Stimulated activated CD8-positive, alpha-beta memory T cell treated with anti-CD3 and anti-CD28 coated beads, Interleukin-4, amount 100 ng/mL, for 1 hour (primary cell): ENCODE measurements around the gene ZNF419.
"Not testable (repeated sequence)": the region's sequence is repeated elsewhere in the genome, so short reads cannot be mapped to it uniquely, and the experiment has no call there.

ENCODE experiments used
- DNase-seq, 2 donors: peaks; one replicate each; pipeline ENCODE4 v3.0.0-alpha.2; 2020; ENCODE audit warnings: low read depth in 2 of 2, low spot score in 1 of 2

Gene ZNF419

DNA sequence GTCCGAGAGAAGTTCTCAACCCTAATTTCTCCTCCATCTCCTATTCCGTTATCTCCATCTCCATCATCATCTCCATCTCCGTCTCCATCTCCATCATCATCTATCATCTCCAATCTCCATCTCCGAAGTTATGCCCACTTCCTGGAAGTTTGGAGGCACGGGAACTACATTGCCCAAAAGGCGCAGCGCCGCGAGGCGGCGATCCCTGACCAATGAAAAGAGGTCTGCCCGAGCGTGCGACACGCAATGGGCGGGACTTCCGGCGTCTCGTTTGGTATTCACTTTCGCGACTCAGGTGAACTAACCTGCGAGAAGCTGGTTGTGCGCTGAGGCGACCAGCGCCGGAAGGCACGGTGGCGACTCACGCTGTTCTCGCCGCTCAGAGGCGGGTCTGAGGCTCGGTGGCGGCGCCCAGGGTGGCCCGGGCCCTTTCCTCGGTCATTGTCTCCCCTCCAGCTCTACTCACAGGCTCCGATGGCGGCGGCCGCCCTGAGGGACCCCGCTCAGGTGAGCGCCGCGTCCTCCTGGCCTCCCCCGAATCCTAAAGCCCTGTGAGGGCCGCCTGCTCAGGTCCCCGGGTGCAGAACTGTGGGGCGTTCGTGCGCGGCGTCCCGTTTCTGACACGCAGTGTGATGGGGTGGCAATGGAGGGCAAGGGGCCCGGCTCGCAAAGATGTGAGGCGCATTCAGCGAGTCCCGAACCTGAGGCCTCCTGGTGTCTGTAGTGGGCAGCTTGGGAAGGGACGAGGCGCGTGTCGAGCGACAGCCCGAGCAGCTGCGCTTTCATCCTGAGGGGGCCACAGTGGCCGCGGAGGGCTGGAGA, at the start of gene ZNF419:
ZNF419 (plus strand) TSS at position 274 of the 822 bp plus-strand sequence; CDS start at position 475, 201 bp downstream.
- DNase-seq = peak; percentile 88 to 93

DNA sequence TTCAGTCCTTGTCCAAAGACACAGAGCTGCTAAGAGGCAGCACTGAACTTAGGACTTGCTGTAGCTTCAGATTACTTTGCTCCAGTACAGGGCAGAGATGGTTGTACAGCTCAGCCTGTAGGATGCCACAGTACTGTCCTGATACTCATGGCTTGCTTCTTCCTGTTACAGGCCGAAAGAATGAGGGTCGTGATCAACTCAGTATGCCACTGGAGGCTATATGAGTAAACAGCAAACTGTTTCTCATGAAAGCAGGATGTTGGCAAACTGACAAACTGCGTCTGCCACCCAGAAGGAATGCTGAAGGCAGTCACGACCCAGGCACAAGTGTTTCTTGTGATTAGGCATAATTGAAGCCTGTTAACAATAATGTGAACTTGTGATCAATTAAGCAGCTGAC, 49.6 kb upstream of the ZNF419 start:
- no peak for DNase-seq

DNA sequence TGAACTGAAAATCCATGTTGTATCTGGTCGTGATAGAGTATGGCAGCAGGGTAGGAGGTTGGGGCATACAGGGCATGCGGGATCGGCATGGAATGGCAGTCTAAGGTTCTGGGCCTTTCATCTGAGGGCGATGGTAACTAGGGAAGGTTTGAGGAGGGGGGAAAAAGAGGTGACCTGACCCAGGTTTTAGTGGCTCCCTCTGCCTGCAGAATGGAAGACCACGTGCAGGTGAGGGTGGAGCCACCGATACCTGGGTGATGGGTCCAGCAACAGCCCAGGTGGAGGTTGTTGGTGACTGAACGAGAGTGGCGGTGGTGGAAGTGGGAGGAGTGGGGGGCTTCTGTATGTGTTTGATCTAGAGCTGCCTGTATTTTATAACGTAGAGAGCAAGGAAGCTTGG, 48.6 kb upstream of the ZNF419 start:
- no peak for DNase-seq

DNA sequence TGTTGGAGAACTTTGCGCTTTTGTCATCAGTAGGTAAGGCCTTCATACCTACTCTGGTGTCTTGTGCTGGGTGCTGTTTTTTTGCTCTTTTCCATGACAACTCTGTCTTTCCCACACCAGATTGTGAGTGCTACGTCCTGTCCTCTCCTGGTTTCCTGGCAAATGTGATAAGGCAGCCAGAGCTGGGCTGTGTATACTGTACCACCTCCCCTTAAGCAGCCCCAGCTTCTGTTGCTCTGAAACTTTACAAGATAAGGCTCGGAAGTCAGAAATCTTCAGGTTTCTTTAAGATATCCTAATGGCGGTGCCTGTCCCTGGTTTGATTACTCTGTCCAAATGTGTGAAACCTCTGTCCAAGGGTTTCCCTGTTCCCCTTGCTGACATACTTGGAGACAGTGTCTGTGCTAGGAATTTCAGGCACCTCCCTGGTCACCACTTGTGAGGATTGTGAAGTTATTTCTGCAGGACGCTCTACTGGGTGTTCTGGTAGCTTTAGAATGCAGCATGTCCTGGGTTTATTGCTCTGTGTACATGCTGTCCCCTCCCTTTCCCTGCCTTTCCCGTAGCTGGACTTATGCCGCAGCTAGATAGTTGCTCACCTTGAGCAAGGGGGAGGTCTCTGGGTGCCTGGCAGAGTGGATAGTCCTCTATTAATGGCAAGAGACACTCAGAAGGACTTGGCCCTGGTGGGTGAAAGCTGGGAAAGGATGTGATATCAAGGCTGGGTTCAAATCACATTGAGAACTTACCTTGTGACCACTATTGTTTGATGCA, 45.4 kb upstream of the ZNF419 start:
- DNase-seq = no peak

DNA sequence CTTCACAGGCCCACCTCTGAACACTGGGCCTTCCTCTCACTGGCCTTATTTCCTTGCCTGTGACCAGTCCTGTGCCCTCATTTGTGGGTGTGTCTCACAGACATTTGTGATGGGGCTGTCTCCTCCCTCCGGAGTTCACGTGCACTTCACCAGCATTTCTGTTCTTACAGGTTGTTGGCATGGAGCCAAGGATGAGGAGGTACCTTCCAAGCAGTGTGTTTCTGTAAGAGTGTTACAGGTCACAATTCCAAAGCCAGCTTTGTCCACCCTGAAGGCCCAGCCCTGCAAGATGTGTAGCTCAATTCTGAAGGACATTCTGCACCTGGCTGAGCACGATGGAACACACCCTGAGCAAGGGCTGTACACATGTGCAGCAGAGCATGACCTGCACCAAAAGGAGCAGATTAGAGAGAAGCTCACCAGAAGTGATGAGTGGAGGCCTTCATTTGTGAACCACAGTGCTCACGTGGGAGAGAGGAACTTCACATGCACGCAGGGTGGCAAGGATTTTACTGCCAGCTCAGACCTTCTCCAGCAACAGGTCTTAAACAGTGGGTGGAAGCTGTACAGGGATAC, 44.3 kb upstream of the ZNF419 start:
- DNase-seq = no peak

DNA sequence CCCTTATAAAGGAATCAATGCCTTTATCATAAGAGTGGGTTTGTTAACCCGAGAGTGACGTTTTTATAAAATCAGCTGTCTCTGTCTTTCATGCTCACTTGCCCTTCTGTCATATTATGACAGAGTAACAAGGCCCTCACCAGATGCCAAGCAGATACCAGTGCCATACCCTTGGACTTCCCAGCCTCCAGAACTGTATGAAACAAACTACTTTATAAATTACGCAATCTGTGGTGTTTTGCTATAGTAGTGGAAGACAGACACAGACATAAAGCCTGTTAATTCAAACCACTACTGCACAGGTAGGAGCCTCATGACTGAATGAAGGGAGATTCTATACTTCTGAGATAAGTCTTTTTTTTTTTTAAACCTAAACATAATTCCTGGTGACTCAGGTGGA, 35.2 kb upstream of the ZNF419 start:
- DNase-seq = no peak

DNA sequence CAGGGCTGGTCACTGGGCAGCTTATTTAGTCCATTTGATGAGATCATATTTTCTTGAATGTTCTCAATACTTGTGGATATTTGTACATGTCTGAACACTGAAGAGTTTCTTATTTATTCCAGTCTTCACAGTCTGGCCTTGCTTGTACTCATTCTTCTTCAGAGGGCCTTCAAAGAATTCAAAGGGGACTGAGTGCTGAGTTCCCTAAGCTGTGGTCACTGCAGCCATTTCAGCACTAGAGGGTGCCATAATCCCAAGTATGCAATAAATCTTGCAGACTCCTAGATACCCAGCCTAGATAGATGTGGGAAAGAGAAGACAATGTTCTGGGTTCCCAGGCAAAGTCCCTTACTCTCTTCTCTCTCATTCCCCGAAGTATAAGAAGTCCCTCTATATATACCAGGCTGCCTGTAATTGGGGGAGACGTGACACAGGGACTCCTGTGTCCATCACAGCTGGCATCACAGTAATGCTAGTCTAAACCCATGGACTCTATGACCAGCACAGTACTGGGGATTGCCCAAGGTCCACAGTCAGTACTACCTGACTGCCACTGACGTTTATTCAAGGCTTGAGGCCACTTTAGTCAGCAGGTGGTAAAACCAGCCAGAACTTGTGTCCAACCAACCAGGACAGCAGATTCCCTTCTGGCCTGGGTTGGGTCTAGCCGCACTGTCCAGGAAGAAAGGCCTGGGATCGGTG, 21.7 kb upstream of the ZNF419 start:
- DNase-seq = no peak

DNA sequence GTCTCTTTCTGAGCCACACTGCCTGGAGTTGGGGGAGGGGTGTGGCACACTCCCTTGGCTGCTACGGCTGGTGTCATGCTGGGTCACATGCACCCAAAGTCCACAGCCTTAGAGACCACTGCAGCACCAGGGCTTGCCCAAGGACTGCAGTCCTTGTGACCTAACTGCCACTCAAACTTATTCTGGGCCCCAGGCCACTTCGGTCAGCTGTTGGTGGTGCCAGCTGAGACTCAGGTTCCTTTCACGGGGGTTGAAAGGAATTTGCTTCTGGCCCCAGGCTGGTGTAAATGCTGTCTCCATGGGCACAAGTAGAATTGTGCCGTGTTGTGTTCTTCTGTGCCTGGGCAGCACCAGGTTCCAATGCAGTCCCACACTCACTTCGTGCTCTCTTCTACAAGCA, 21.1 kb upstream of the ZNF419 start:
- no peak for DNase-seq

DNA sequence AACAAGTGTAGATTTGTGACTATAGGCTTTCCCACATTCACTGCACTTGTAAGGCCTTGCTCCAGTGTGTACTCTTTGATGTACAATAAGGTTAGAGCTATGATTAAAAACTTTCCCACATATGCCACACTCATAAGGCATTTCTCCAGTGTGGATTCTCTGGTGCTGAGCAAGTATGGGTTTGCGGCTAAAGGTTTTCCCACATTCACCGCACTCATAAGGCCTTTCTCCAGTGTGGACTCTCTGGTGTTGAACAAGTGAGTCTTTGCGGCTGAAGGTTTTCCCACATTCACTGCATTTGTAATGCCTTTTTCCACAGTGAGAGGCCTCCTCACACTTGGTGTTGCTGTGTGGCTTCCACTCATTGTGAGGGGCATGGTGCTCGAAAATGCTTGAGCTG, 13.9 kb upstream of the ZNF419 start:
- DNase-seq = no peak

DNA sequence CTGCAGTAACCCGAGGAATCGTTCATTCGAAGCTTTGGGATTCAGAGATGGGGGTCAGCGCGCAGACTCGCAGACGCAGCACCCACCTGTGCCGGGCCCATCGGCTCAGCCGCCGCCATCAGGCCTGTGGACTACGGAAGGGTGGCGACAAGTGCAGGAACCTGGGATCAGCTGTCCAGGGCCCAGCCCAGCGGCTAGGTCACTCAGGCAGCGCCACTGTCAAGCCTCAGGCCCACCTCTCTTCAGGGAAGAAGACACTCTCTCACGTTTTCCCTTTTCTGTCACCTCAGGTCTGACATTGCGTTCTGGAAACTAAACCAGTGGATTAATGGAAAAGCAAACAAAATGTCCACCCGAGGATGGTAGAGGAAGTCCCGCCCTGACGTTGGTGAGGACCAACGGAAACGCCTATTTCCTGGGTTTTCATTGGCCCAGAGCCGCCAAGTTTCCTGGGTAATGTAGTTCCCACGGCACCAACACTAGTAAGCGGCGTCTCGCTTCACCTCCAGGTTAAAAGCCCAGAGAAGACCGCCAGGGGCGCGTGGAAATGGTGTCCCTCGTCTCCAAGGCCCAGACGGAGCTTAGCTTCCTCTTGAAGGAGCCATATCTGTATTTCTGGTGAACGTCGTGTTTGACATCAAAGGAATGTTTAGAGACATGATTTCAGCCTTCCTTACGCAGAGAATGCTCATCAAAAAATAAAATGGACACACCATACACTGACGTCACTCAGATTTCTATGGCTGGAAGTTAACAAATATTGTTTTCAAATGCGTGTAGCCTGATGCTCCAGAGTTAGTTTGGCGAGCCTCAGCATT, 10.2 kb upstream of the ZNF419 start, which contains the start of gene ZNF772:
ZNF772 (minus strand) TSS at position 376 of the 818 bp plus-strand sequence; CDS start at position 119, 257 bp downstream.
- peak; percentile 61 to 72 for DNase-seq

DNA sequence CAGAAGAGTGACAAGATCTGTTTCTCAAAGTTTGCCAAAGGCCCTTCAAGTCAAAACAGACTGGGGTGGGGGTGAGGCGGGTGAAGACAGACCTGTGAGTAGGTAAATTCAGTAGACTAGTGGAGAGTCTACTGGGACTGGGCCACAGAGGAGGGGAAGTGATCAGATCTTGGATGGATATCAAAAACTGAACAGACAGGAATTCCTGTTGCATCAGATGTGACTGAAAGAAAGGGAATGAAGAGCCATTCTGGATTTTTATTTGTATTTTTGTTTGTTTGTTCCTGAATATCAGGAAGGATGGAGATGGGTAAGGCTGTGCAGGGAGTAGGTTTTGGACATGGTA, 722 bp downstream of the ZNF419 start:
- not testable (repeated sequence) for DNase-seq

DNA sequence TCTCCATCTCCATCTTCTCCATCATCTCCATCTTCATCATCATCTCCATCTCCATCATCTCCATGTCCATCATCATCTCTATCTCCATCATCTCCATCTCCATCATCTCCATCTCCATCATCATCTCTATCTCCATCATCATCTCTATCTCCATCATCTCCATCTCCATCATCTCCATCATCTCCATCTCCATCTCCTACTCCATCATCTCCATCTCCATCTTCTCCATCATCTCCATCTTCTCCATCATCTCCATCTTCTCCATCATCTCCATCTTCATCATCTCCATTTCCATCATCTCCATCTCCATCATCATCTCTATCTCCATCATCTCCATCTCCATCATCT, 11.8 kb downstream of the ZNF419 start:
- DNase-seq = not testable (repeated sequence)

DNA sequence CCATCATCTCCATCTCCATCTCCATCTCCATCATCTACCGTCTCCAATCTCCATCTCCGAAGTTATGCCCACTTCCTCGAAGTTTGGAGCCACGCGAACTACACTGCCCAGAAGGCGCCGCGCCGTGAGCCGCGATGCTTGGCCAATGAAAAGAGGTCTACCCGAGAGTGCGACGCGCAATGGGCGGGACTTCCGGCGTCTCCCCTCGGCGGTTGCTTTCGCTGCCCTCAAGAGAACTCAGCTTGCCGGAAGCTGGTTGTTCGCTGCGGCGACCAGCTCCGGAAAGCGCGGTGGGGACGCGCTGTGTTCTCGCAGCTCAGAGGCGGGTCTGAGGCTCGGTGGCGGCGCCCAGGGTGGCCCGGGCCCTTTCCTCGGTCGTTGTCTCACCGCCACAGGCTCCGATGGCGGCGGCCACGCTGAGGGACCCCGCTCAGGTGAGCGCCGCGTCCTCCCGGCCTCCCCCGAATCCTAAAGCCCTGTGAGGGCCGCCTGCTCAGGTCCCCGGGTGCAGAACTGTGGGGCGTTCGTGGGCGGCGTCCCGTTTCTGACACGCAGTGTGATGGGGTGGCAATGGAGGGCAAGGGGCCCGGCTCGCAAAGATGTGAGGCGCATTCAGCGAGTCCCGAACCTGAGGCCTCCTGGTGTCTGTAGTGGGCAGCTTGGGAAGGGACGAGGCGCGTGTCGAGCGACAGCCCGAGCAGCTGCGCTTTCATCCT, 12.3 kb downstream of the ZNF419 start, which contains the start of gene ZNF773:
ZNF773 (plus strand) TSS at position 259 of the 716 bp plus-strand sequence; CDS start at position 402, 143 bp downstream.
- peak; percentile 93 for DNase-seq

DNA sequence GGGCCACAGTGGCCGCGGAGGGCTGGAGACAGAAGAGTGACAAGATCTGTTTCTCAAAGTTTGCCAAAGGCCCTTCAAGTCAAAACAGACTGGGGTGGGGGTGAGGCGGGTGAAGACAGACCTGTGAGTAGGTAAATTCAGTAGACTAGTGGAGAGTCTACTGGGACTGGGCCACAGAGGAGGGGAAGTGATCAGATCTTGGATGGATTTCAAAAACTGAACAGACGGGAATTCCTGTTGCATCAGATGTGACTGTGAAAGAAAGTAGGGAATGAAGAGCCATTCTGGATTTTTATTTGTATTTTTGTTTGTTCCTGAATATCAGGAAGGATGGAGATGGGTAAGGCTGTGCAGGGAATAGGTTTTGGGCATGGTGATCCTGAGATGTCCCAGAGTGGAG, 12.8 kb downstream of the ZNF419 start:
- not testable (repeated sequence) for DNase-seq

DNA sequence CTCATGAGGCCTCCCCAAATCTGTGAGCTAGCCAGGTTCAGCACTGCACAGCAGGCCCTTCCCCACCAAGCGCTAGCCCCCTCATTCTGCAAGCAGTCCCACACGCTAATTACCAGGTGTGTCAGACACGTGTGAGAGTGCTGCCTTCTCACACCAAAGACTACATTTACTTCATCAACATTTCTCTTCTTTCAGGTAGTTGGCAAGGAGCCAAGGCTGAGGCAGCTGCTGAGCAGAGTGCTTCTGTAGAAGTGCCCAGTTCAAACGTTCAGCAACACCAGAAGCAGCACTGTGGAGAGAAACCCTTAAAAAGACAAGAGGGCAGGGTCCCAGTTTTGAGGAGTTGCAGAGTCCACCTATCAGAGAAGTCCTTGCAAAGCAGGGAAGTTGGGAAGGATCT, 18.6 kb downstream of the ZNF419 start:
- no peak for DNase-seq

DNA sequence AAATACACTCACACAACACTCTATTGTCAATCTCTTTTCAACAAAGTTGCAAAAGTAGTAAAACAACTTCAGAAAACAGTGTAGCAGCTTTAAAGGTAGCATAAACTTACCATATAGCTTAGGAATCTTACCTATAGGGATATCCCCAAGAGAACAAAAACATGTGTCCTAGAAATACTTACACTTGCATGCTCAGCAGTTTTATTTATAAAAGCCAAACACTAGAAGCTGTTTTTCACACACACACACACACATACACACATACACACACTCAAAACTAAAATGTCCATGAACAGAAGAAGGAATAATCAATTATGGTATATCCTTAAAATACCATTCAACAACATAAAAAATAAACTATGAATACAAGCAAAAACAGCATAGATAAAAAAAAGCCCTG, 23.9 kb downstream of the ZNF419 start:
- DNase-seq = no peak

DNA sequence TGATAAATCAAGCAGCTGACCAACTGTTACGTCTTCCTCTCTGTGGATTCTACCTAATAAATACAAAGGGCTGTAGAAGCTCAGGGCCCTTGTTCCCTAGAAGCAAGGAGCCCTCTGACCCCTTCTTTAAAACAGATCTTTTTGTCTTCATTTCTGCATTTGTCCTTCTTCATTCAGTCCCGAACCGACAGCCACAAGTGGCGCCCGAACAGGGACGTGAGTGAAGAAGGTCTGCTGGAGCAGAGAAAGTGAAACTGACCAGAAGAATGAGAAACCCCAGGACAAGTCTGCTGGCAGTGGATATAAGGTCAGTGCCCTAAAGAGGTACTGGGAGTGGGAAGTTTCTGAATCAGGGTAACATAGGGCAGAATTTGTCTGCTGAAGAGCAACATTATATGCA, 25.3 kb downstream of the ZNF419 start:
- no peak for DNase-seq

DNA sequence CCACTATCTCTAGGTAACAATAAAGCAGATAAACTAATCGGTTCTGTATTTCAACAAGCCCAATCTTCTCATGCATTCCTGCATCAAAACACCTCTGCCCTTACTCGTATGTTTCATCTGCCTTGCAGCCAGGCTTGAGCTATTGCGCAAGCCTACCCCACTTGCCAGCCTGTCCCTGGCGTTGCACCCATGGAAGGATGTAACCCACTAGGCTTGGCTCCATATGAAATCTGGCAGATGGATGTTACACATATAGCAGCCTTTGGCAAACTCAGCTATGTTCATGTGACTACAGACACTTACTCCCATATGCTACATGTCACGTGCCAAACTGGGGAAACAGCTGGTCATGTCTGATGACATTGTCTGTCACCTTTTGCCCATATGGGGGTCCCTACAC, 27.7 kb downstream of the ZNF419 start:
- DNase-seq = no peak

DNA sequence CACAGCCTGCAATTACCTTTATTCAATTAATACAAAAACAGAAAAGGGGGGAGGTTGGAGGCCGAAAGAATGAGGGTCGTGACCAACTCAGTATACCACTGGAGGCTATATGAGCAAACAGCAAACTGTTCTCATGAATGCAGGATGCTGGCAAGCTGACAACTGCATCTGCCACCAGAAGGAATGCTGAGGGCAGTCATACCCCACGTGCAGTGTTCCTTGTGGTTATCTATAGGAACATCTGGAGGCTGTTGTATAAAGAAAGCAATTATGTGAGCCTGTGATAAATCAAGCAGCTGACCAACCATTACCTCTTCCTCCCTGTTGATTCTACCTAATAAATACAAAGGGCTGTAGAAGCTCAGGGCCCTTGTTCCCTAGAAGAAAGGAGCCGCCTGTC, 30.5 kb downstream of the ZNF419 start:
- DNase-seq = not testable (repeated sequence)
